ACC112 (cell line): ENCODE data around the gene MSMP.

Experiments
- H2AFZ ChIP-seq: fragments of 200-600 bp; sonication (generic); one replicate; pipeline ENCODE4 v1.6.0; 2017; ENCODE audit warnings: antibody characterized with exemption, low read length; ENCODE audit not compliant: unreplicated experiment
- H3K27ac ChIP-seq: fragments of 200-600 bp; sonication (generic); 2 replicates; pipeline ENCODE4 v1.5.1; 2014; ENCODE audit warnings: low read depth, mild to moderate bottlenecking, antibody characterized with exemption, low read length, moderate library complexity
- H3K27me3 ChIP-seq: fragments of 200-600 bp; sonication (generic); 2 replicates; pipeline ENCODE4 v1.6.1; 2014; ENCODE audit warnings: mild to moderate bottlenecking, antibody characterized with exemption, low read length, moderate library complexity, mixed read lengths; ENCODE audit not compliant: insufficient read depth
- H3K36me3 ChIP-seq: fragments of 200-600 bp; sonication (generic); 2 replicates; pipeline ENCODE4 v1.6.1; 2016; ENCODE audit warnings: mild to moderate bottlenecking, antibody characterized with exemption, low read length, moderate library complexity, mixed read lengths; ENCODE audit not compliant: insufficient read depth
- H3K4me1 ChIP-seq: fragments of 200-600 bp; sonication (generic); one replicate; pipeline ENCODE4 v1.6.1; 2016; ENCODE audit warnings: low read length, mixed read lengths; ENCODE audit not compliant: insufficient read depth, unreplicated experiment, control insufficient read depth
- H3K4me3 ChIP-seq: fragments of 200-600 bp; sonication (generic); 2 replicates; pipeline ENCODE4 v1.5.1; 2014; ENCODE audit warnings: mild to moderate bottlenecking, low read depth, low read length
- H3K79me2 ChIP-seq: fragments of 200-600 bp; sonication (generic); one replicate; pipeline ENCODE4 v1.6.0; 2016; ENCODE audit warnings: low read length; ENCODE audit not compliant: control insufficient read depth, unreplicated experiment, insufficient read depth

The MSMP gene

GRCh38 chr9:35791297-35791921, 37.3 kb upstream of the MSMP start, which contains the start of gene NPR2:
NPR2 (plus strand) TSS chr9:35791591; CDS start chr9:35792409, 818 bp downstream.
- peak within 1 kb of the TSS; percentile 70 for H2AFZ ChIP-seq
- H3K27me3 ChIP-seq = no peaks in the 10 kb centered on the region
- H3K27ac ChIP-seq = no peak within 1 kb of the TSS
- peak within 1 kb of the TSS; percentile 78 for H3K4me3 ChIP-seq
- H3K79me2 ChIP-seq = peaks cover 30% of the 10 kb centered on the region
- peaks cover 43% of the 10 kb centered on the region for H3K4me1 ChIP-seq
- H3K36me3 ChIP-seq = no peaks in the 10 kb centered on the region

- Histone ChIP-seq H3K4me1 (peaks cover 40% of the 10 kb centered on the region), H3K4me3 (peak overlapping the region; percentile 49), H3K36me3 (no peaks in the 10 kb centered on the region), H3K27me3 (no peaks in the 10 kb centered on the region), H2AFZ (peak overlapping the region; percentile 70), H3K27ac (no peak overlapping the region), H3K79me2 (peaks cover 30% of the 10 kb centered on the region)
Observed at GRCh38 chr9:35790385-35791296, 36.6 kb upstream of the MSMP start.

GRCh38 chr9:35790025-35790384, 35.9 kb upstream of the MSMP start:
- Histone ChIP-seq H3K27me3 (no peaks in the 10 kb centered on the region), H3K4me3 (no peak overlapping the region), H3K79me2 (peaks cover 30% of the 10 kb centered on the region), H3K36me3 (no peaks in the 10 kb centered on the region), H2AFZ (no peak overlapping the region), H3K27ac (no peak overlapping the region), H3K4me1 (peaks cover 33% of the 10 kb centered on the region)

- H3K79me2 ChIP-seq = peaks cover 27% of the 10 kb centered on the region
- no peak overlapping the region for H2AFZ ChIP-seq
- no peaks in the 10 kb centered on the region for H3K27me3 ChIP-seq
- H3K4me3 ChIP-seq = no peak overlapping the region
- H3K27ac ChIP-seq = no peak overlapping the region
- no peaks in the 10 kb centered on the region for H3K36me3 ChIP-seq
- H3K4me1 ChIP-seq = peaks cover 29% of the 10 kb centered on the region
Observed at GRCh38 chr9:35789541-35789940, 35.5 kb upstream of the MSMP start.

GRCh38 chr9:35783418-35783817, 29.3 kb upstream of the MSMP start:
- H3K36me3 ChIP-seq = no peaks in the 10 kb centered on the region
- peaks cover 26% of the 10 kb centered on the region for H3K27me3 ChIP-seq
- H3K79me2 ChIP-seq = no peaks in the 10 kb centered on the region
- no peaks in the 10 kb centered on the region for H3K4me1 ChIP-seq
- H3K27ac ChIP-seq = no peak overlapping the region
- H3K4me3 ChIP-seq = no peak overlapping the region
- H2AFZ ChIP-seq = no peak overlapping the region

GRCh38 chr9:35781066-35781465, 27.0 kb upstream of the MSMP start:
- Histone ChIP-seq H3K36me3 (no peaks in the 10 kb centered on the region), H3K79me2 (no peaks in the 10 kb centered on the region), H3K4me3 (no peak overlapping the region), H3K27me3 (peaks cover 29% of the 10 kb centered on the region), H3K27ac (no peak overlapping the region), H3K4me1 (no peaks in the 10 kb centered on the region), H2AFZ (no peak overlapping the region)

- H2AFZ ChIP-seq = no peak overlapping the region
- no peak overlapping the region for H3K4me3 ChIP-seq
- no peaks in the 10 kb centered on the region for H3K36me3 ChIP-seq
- peaks cover 29% of the 10 kb centered on the region for H3K27me3 ChIP-seq
- H3K4me1 ChIP-seq = no peaks in the 10 kb centered on the region
- no peaks in the 10 kb centered on the region for H3K79me2 ChIP-seq
- no peak overlapping the region for H3K27ac ChIP-seq
Observed at GRCh38 chr9:35778496-35778895, 24.4 kb upstream of the MSMP start.

- Histone ChIP-seq H3K4me3 (no peak overlapping the region), H3K4me1 (peaks cover 14% of the 10 kb centered on the region), H3K27ac (no peak overlapping the region), H3K27me3 (peaks cover 29% of the 10 kb centered on the region), H3K36me3 (no peaks in the 10 kb centered on the region), H2AFZ (no peak overlapping the region), H3K79me2 (no peaks in the 10 kb centered on the region)
Observed at GRCh38 chr9:35776018-35776417, 21.9 kb upstream of the MSMP start.

GRCh38 chr9:35774907-35775635, 21.0 kb upstream of the MSMP start:
- no peak overlapping the region for H3K27ac ChIP-seq
- peaks cover 19% of the 10 kb centered on the region for H3K27me3 ChIP-seq
- no peak overlapping the region for H3K4me3 ChIP-seq
- H3K79me2 ChIP-seq = no peaks in the 10 kb centered on the region
- H3K4me1 ChIP-seq = peaks cover 20% of the 10 kb centered on the region
- H2AFZ ChIP-seq = peak overlapping the region; percentile 22
- H3K36me3 ChIP-seq = no peaks in the 10 kb centered on the region

- Histone ChIP-seq H3K79me2 (no peaks in the 10 kb centered on the region), H3K4me1 (peaks cover 20% of the 10 kb centered on the region), H3K4me3 (no peak overlapping the region), H2AFZ (no peak overlapping the region), H3K27ac (no peak overlapping the region), H3K36me3 (no peaks in the 10 kb centered on the region), H3K27me3 (no peaks in the 10 kb centered on the region)
Observed at GRCh38 chr9:35771943-35772342, 17.9 kb upstream of the MSMP start.
